Thyroid gland (tissue), 4 donors: ENCODE results near the gene IKZF5.

Experiments
- POLR2A ChIP-seq, 2 donors: fragments of 450-650 bp; IDR thresholded peaks; one replicate each; pipeline ENCODE4 v1.6.1; 2017; ENCODE audit warnings: antibody characterized with exemption in 2 of 2, mild to moderate bottlenecking in 2 of 2, moderate library complexity in 1 of 2
- TF ChIP-seq, protein P1 (sequence below), 6 experiments: fragments of 200-600 bp in 3 of 6; fragments of 450-650 bp in 3 of 6; sonication (generic) in 3 of 6; IDR thresholded peaks; one replicate each; pipeline ENCODE4 v1.5.1; 2016 to 2019; ENCODE audit warnings: antibody characterized with exemption in 6 of 6, mild to moderate bottlenecking in 2 of 6, inconsistent platforms in 1 of 6, moderate library complexity in 1 of 6

DNA sequence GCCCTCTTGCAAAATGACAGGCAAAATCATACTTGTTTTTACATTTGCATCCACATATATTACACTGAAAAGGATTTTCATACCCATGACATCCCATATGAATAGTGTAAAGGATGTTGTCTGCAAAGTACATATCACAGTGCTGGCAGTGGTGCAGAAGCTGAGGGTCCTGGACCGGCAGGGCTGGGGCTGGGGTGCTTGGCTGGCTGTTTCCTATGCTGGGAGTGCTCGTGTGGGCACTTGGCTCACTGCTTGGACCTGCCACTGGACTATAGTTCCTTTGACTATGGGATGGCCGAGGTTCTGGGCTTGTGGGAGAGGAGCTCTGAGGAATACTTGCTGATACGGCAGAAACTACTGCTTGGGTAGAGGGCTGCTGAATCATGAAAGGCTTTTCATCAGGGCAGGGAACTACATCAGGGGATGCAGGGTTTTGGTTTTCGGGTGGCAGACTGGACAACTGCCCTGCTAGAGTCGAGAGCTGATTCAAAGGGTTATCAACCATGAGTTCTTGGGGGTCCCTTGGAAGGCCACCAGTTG lies 14.7 kb downstream of the IKZF5 start:
- TF ChIP-seq POLR2A (IDR thresholded peaks at IDR 0.05) = no peak
- TF ChIP-seq, protein P1, sequence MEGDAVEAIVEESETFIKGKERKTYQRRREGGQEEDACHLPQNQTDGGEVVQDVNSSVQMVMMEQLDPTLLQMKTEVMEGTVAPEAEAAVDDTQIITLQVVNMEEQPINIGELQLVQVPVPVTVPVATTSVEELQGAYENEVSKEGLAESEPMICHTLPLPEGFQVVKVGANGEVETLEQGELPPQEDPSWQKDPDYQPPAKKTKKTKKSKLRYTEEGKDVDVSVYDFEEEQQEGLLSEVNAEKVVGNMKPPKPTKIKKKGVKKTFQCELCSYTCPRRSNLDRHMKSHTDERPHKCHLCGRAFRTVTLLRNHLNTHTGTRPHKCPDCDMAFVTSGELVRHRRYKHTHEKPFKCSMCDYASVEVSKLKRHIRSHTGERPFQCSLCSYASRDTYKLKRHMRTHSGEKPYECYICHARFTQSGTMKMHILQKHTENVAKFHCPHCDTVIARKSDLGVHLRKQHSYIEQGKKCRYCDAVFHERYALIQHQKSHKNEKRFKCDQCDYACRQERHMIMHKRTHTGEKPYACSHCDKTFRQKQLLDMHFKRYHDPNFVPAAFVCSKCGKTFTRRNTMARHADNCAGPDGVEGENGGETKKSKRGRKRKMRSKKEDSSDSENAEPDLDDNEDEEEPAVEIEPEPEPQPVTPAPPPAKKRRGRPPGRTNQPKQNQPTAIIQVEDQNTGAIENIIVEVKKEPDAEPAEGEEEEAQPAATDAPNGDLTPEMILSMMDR (IDR thresholded peaks at IDR 0.05) = no peak
